Stimulated activated CD8-positive, alpha-beta memory T cell treated with anti-CD3 and anti-CD28 coated beads, Interleukin-15, amount 100 ng/mL, for 24 hours (primary cell): Measurements from ENCODE around the gene KRTAP9-3.
"Not testable (repeated sequence)": the region's sequence is repeated elsewhere in the genome, so short reads cannot be mapped to it uniquely, and the experiment has no call there.

Source experiments
- DNase-seq: peaks from one replicate; pipeline ENCODE4 v3.0.0-alpha.2; 2020; ENCODE audit warnings: low read depth

KRTAP9-3 gene

GRCh38 chr17:41232399-41233105 is at the start of gene KRTAP9-3:
Gene KRTAP9-3 (plus strand): TSS chr17:41232449. CDS start chr17:41232502, 53 bp downstream.
- DNase-seq: not testable (repeated sequence)

GRCh38 chr17:41184480-41184961 is 47.7 kb upstream of the KRTAP9-3 start, which contains the start of gene KRTAP4-1:
Gene KRTAP4-1 (minus strand): TSS chr17:41184911. CDS start chr17:41184854, 57 bp downstream.
- DNase-seq: no peak

GRCh38 chr17:41185001-41185400 is 47.2 kb upstream of the KRTAP9-3 start:
- DNase-seq: no peak

- no peak for DNase-seq
Measured at GRCh38 chr17:41186872-41187271, 45.4 kb upstream of the KRTAP9-3 start.

GRCh38 chr17:41189837-41190318 is 42.4 kb upstream of the KRTAP9-3 start, which contains the start of gene KRTAP9-1:
Gene KRTAP9-1 (plus strand): TSS chr17:41189887. CDS start chr17:41189887, 0 bp downstream.
- DNase-seq: not testable (repeated sequence)

GRCh38 chr17:41190328-41190727 is 41.9 kb upstream of the KRTAP9-3 start:
- DNase-seq: no peak

GRCh38 chr17:41196068-41196467 is 36.2 kb upstream of the KRTAP9-3 start:
- DNase-seq: no peak

GRCh38 chr17:41199421-41200078 is 32.7 kb upstream of the KRTAP9-3 start:
- DNase-seq: no peak

GRCh38 chr17:41211845-41212466 is 20.3 kb upstream of the KRTAP9-3 start:
- DNase-seq: no peak

GRCh38 chr17:41212524-41213169 is 19.6 kb upstream of the KRTAP9-3 start:
- no peak for DNase-seq

GRCh38 chr17:41215681-41216080 is 16.6 kb upstream of the KRTAP9-3 start:
- DNase-seq: no peak

GRCh38 chr17:41223821-41224220 is 8.4 kb upstream of the KRTAP9-3 start:
- DNase-seq: no peak

GRCh38 chr17:41226051-41226450 is 6.2 kb upstream of the KRTAP9-3 start:
- DNase-seq: no peak

- not testable (repeated sequence) for DNase-seq
Measured at GRCh38 chr17:41226598-41227095, 5.6 kb upstream of the KRTAP9-3 start, which contains the start of gene KRTAP9-2. Gene KRTAP9-2 (plus strand): TSS chr17:41226648. CDS start chr17:41226655, 7 bp downstream.

GRCh38 chr17:41230094-41230493 is 2.2 kb upstream of the KRTAP9-3 start:
- no peak for DNase-seq

- no peak for DNase-seq
Measured at GRCh38 chr17:41231731-41232130, 518 bp upstream of the KRTAP9-3 start.

- DNase-seq: not testable (repeated sequence)
Measured at GRCh38 chr17:41237116-41237515, 4.9 kb downstream of the KRTAP9-3 start.

- DNase-seq: not testable (repeated sequence)
Measured at GRCh38 chr17:41237949-41238437, 5.7 kb downstream of the KRTAP9-3 start, which contains the start of gene KRTAP9-8. Gene KRTAP9-8 (plus strand): TSS chr17:41237999. CDS start chr17:41238052, 53 bp downstream.

GRCh38 chr17:41246995-41247787 is 14.9 kb downstream of the KRTAP9-3 start:
- DNase-seq: not testable (repeated sequence)

- not testable (repeated sequence) for DNase-seq
Measured at GRCh38 chr17:41249637-41250240, 17.5 kb downstream of the KRTAP9-3 start, which contains the start of gene KRTAP9-4. Gene KRTAP9-4 (plus strand): TSS chr17:41249687. CDS start chr17:41249721, 34 bp downstream.
